WTC11 (cell line): ENCODE measurements around the gene INPP4A. TPM values are rescaled to one million over a fixed set of nuclear protein-coding genes. Genes with fewer than 3 reads are reported as not detected.

ENCODE experiments used
- ATAC-seq: fragments of 200-7000 bp; cut with Tn5 transposase; 2 replicates; pipeline ENCODE4 v1.10.0; 2021; ENCODE audit warnings: mild to moderate bottlenecking, moderate library complexity
- CTCF ChIA-PET: fragments of 300-600 bp; sonication (Branson Sonifier 250); formaldehyde crosslinking; loops from one replicate; lab custom pipeline; 2021; ENCODE audit warnings: antibody characterized with exemption; lab: Charles Lee
- POLR2A ChIA-PET: fragments of 350-600 bp; sonication (Branson Sonifier 250); formaldehyde crosslinking; loops from one replicate; lab custom pipeline; 2021; ENCODE audit warnings: antibody characterized with exemption; lab: Charles Lee
- DNase-seq: peaks from one replicate; pipeline ENCODE4 v3.0.0; 2021; ENCODE audit warnings: low spot score
- H3K27ac Mint-ChIP-seq: 2 replicates; pipeline ENCODE4 v1.8.0; 2021; ENCODE audit warnings: mixed read lengths
- H3K27me3 Mint-ChIP-seq: 2 replicates; pipeline ENCODE4 v1.8.0; 2021; ENCODE audit warnings: low read depth, mild to moderate bottlenecking, moderate library complexity, mixed read lengths
- H3K36me3 Mint-ChIP-seq: 2 replicates; pipeline ENCODE4 v1.8.0; 2021; ENCODE audit warnings: mixed read lengths
- H3K4me1 Mint-ChIP-seq: 2 replicates; pipeline ENCODE4 v1.8.0; 2022; ENCODE audit warnings: mixed read lengths
- H3K4me3 Mint-ChIP-seq: 2 replicates; pipeline ENCODE4 v1.8.0; 2021; ENCODE audit warnings: mild to moderate bottlenecking, moderate library complexity, mixed read lengths
- H3K9me3 Mint-ChIP-seq: 2 replicates; pipeline ENCODE4 v1.8.0; 2021; ENCODE audit warnings: mixed read lengths
- CBFB ChIP-seq: sonication (generic); formaldehyde crosslinking; IDR thresholded peaks from 2 replicates; pipeline ENCODE4 v1.8.1; 2022; ENCODE audit warnings: mild to moderate bottlenecking, low read depth, missing genetic modification reagents
- GRHL2 ChIP-seq: fragments of 250-450 bp; sonication (Bioruptor Pico); IDR thresholded peaks from 2 replicates; pipeline ENCODE4 v1.8.0; 2022; ENCODE audit warnings: mild to moderate bottlenecking, moderate library complexity; ENCODE audit not compliant: insufficient replicate concordance, severe bottlenecking
- GTF2I ChIP-seq: fragments of 250-450 bp; sonication (Bioruptor Pico); conservative IDR thresholded peaks from 2 replicates; pipeline ENCODE4 v1.4.0; 2021; ENCODE audit warnings: mild to moderate bottlenecking
- NR2C2 ChIP-seq: sonication (generic); formaldehyde crosslinking; IDR thresholded peaks from 2 replicates; pipeline ENCODE4 v1.8.0; 2022; ENCODE audit warnings: mild to moderate bottlenecking, missing genetic modification reagents
- OVOL2 ChIP-seq: fragments of 250-450 bp; sonication (Bioruptor Pico); IDR thresholded peaks from 2 replicates; pipeline ENCODE4 v1.9.0; 2021; ENCODE audit warnings: mild to moderate bottlenecking, borderline replicate concordance
- TEAD1 ChIP-seq: sonication (generic); formaldehyde crosslinking; IDR thresholded peaks from 2 replicates; pipeline ENCODE4 v1.8.0; 2022; ENCODE audit warnings: mild to moderate bottlenecking, missing genetic modification reagents
- ZNF232 ChIP-seq: sonication (generic); formaldehyde crosslinking; IDR thresholded peaks from 2 replicates; pipeline ENCODE4 v1.8.0; 2022; ENCODE audit warnings: mild to moderate bottlenecking, missing genetic modification reagents
- ZNF423 ChIP-seq: fragments of 250-450 bp; sonication (Bioruptor Pico); IDR thresholded peaks from 2 replicates; pipeline ENCODE4 v2.1.2; 2022; ENCODE audit warnings: mild to moderate bottlenecking, moderate library complexity
- total RNA-seq: library from RNA; stranded (reverse); gene quantifications from 3 replicates; pipeline ENCODE4 v1.2.3, GENCODE V29; 2021
- TF ChIP-seq, protein P1 (sequence below): fragments of 250-450 bp; sonication (Bioruptor Pico); IDR thresholded peaks from 2 replicates; pipeline ENCODE4 v2.1.2; 2022; ENCODE audit warnings: mild to moderate bottlenecking, moderate library complexity
- TF ChIP-seq, protein P2 (sequence below): fragments of 250-450 bp; sonication (Bioruptor Pico); conservative IDR thresholded peaks from 2 replicates; pipeline ENCODE4 v1.9.0; 2021; ENCODE audit warnings: mild to moderate bottlenecking
- TF ChIP-seq, protein P3 (sequence below): sonication (generic); formaldehyde crosslinking; IDR thresholded peaks from 2 replicates; pipeline ENCODE4 v1.8.1; 2023; ENCODE audit warnings: mild to moderate bottlenecking, moderate library complexity, missing genetic modification reagents
- TF ChIP-seq, protein P4 (sequence below): sonication (generic); formaldehyde crosslinking; IDR thresholded peaks from 2 replicates; pipeline ENCODE4 v1.8.0; 2023; ENCODE audit warnings: missing genetic modification reagents, mild to moderate bottlenecking, borderline replicate concordance
- TF ChIP-seq, protein P5 (sequence below): sonication (generic); formaldehyde crosslinking; IDR thresholded peaks from 2 replicates; pipeline ENCODE4 v1.8.0; 2022; ENCODE audit warnings: mild to moderate bottlenecking, missing genetic modification reagents

Gene INPP4A
- total RNA-seq, 1 experiment from 2014 or later, result 38.3 TPM

DNA sequence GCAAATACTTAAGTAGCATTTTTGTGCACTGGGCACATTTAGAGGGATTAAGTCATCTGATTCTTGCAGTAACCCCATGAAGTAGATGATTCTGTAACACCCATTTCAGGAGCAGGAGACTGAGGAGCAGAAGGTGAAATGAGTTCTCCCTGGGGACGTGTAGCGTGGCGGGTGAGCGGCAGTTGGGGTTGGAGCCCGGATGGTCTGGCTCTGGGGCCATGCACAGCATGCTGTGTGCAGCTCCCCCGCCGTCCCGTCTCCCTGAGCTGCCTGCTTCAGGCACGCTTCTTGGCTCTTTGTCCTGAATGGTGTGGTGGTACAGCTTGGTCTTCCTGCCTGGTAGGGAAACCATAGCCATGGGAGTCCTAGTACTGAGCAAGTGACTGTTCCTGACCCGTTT is 32.4 kb downstream of the INPP4A start (continued):
- TF ChIP-seq, protein P1, sequence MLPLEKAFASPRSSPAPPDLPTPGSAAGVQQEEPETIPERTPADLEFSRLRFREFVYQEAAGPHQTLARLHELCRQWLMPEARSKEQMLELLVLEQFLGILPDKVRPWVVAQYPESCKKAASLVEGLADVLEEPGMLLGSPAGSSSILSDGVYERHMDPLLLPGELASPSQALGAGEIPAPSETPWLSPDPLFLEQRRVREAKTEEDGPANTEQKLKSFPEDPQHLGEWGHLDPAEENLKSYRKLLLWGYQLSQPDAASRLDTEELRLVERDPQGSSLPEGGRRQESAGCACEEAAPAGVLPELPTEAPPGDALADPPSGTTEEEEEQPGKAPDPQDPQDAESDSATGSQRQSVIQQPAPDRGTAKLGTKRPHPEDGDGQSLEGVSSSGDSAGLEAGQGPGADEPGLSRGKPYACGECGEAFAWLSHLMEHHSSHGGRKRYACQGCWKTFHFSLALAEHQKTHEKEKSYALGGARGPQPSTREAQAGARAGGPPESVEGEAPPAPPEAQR (CRISPR knock-in tag), result no peak
- TF ChIP-seq, protein P2, sequence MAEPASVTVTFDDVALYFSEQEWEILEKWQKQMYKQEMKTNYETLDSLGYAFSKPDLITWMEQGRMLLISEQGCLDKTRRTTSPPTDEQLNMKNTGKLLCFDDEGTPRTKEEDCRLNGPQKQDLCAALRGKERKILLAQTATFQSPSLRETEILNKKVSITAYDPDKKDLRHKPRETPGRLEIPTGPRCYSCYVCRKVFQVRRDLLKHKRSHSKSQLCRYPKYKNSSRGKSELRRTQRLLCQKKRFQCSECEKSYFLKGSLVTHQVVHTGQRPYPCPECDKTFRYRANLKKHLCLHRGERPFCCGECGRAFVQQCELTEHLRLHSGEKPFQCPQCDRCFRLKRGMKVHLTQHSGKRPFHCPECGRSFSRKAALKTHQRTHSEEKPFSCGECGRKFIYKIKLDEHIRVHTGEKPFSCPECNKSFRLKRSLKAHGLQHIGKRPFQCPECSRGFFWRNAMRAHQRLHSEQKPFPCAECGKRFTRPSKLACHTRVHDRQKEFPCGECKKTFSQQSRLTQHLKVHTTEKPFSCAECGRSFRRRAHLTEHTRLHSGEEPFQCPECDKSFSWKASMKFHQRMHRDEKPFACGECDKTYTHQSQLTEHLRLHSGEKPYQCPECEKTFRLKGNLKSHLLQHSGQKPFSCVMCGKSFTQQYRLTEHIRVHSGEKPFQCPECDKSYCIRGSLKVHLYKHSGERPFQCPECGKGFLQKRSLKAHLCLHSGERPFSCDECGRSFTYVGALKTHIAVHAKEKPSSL (CRISPR knock-in tag), result no peak

DNA sequence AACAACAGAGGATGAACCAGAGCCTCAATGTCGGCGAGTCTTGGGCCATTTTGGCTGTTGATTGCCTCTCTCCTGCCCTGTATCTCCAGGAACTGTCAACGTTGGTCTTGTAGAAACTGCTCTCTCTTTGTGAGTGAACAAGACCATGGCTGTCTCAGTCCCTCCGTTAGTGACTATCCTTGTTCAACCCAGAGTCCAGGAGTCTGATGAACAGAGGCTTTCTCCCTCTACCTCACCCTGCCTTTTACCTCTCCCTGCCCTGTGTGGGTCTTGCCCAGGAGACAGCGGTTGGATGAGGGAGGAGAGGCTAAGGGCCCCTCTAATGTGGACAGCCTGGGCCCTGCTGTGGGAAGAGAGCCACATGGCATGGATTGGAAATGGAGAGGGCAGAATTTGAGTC is 32.8 kb downstream of the INPP4A start:
- H3K4me1 Mint-ChIP-seq, result peaks cover 62% of the 10 kb centered on the region
- no peaks in the 10 kb centered on the region for H3K27me3 Mint-ChIP-seq
- no peaks in the 10 kb centered on the region for H3K9me3 Mint-ChIP-seq
- no peak for DNase-seq
- ATAC-seq, result no peak
- no peak overlapping the region for H3K4me3 Mint-ChIP-seq
- CTCF ChIA-PET, result interaction anchor here (1.2 to 3.3 kb wide), 2 partner anchors 10 to 11 kb away, joined by 9 to 14 read pairs; no protein-coding TSS in a partner anchor
- no peaks in the 10 kb centered on the region for H3K36me3 Mint-ChIP-seq
- peak overlapping the region; percentile 50; the same call in 1 of the 2 replicates for H3K27ac Mint-ChIP-seq
- POLR2A ChIA-PET, result interaction anchor here (0.5 kb wide), 1 partner anchor 683 kb away, joined by 6 read pairs; no protein-coding TSS in a partner anchor
- no peak for TF ChIP-seq GRHL2 (CRISPR knock-in tag)
- TF ChIP-seq TEAD1 (CRISPR knock-in tag), result no peak
- TF ChIP-seq GTF2I (CRISPR knock-in tag), result no peak
- TF ChIP-seq, protein P3, sequence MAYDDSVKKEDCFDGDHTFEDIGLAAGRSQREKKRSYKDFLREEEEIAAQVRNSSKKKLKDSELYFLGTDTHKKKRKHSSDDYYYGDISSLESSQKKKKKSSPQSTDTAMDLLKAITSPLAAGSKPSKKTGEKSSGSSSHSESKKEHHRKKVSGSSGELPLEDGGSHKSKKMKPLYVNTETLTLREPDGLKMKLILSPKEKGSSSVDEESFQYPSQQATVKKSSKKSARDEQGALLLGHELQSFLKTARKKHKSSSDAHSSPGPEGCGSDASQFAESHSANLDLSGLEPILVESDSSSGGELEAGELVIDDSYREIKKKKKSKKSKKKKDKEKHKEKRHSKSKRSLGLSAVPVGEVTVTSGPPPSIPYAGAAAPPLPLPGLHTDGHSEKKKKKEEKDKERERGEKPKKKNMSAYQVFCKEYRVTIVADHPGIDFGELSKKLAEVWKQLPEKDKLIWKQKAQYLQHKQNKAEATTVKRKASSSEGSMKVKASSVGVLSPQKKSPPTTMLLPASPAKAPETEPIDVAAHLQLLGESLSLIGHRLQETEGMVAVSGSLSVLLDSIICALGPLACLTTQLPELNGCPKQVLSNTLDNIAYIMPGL (CRISPR knock-in tag), result no peak
- TF ChIP-seq ZNF232 (CRISPR knock-in tag), result no peak
- TF ChIP-seq, protein P1 (CRISPR knock-in tag), result no peak
- TF ChIP-seq, protein P4, sequence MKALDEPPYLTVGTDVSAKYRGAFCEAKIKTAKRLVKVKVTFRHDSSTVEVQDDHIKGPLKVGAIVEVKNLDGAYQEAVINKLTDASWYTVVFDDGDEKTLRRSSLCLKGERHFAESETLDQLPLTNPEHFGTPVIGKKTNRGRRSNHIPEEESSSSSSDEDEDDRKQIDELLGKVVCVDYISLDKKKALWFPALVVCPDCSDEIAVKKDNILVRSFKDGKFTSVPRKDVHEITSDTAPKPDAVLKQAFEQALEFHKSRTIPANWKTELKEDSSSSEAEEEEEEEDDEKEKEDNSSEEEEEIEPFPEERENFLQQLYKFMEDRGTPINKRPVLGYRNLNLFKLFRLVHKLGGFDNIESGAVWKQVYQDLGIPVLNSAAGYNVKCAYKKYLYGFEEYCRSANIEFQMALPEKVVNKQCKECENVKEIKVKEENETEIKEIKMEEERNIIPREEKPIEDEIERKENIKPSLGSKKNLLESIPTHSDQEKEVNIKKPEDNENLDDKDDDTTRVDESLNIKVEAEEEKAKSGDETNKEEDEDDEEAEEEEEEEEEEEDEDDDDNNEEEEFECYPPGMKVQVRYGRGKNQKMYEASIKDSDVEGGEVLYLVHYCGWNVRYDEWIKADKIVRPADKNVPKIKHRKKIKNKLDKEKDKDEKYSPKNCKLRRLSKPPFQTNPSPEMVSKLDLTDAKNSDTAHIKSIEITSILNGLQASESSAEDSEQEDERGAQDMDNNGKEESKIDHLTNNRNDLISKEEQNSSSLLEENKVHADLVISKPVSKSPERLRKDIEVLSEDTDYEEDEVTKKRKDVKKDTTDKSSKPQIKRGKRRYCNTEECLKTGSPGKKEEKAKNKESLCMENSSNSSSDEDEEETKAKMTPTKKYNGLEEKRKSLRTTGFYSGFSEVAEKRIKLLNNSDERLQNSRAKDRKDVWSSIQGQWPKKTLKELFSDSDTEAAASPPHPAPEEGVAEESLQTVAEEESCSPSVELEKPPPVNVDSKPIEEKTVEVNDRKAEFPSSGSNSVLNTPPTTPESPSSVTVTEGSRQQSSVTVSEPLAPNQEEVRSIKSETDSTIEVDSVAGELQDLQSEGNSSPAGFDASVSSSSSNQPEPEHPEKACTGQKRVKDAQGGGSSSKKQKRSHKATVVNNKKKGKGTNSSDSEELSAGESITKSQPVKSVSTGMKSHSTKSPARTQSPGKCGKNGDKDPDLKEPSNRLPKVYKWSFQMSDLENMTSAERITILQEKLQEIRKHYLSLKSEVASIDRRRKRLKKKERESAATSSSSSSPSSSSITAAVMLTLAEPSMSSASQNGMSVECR (CRISPR knock-in tag), result no peak
- TF ChIP-seq OVOL2 (CRISPR knock-in tag), result no peak
- no peak for TF ChIP-seq ZNF423 (CRISPR knock-in tag)
- TF ChIP-seq NR2C2 (CRISPR knock-in tag), result no peak
- no peak for TF ChIP-seq CBFB (CRISPR knock-in tag)
- TF ChIP-seq, protein P5, sequence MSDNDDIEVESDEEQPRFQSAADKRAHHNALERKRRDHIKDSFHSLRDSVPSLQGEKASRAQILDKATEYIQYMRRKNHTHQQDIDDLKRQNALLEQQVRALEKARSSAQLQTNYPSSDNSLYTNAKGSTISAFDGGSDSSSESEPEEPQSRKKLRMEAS (CRISPR knock-in tag), result no peak
